IPS-20b (cell line): ENCODE data around the gene MTERF2.
A peak's percentile ranks its signal among the peaks of the same experiment; 100 is the strongest.

Experiments
- H3K27ac ChIP-seq: one replicate; pipeline ENCODE4 v1.5.1; 2013; ENCODE audit warnings: low read length
- H3K27me3 ChIP-seq: 2 replicates; pipeline ENCODE4 v1.6.1; 2013; ENCODE audit warnings: mild to moderate bottlenecking, low read length, inconsistent platforms; ENCODE audit not compliant: insufficient read depth
- H3K36me3 ChIP-seq: 2 replicates; pipeline ENCODE4 v1.6.1; 2013; ENCODE audit warnings: low read depth, mild to moderate bottlenecking, inconsistent platforms, low read length, moderate library complexity; ENCODE audit not compliant: insufficient read depth
- H3K4me1 ChIP-seq: 2 replicates; pipeline ENCODE4 v1.6.1; 2013; ENCODE audit warnings: mild to moderate bottlenecking, control low read depth, inconsistent platforms, low read length, moderate library complexity; ENCODE audit not compliant: insufficient read depth
- H3K4me3 ChIP-seq: 2 replicates; pipeline ENCODE4 v1.5.1; 2013; ENCODE audit warnings: mild to moderate bottlenecking, low read length, inconsistent platforms
- H3K9ac ChIP-seq: 2 replicates; pipeline ENCODE4 v1.6.1; 2013; ENCODE audit warnings: low read depth, mild to moderate bottlenecking, inconsistent platforms, low read length, moderate library complexity
- H3K9me3 ChIP-seq: 2 replicates; pipeline ENCODE4 v1.6.1; 2013; ENCODE audit warnings: mild to moderate bottlenecking, low read depth, low read length, inconsistent platforms; ENCODE audit not compliant: insufficient read depth

Gene MTERF2

DNA sequence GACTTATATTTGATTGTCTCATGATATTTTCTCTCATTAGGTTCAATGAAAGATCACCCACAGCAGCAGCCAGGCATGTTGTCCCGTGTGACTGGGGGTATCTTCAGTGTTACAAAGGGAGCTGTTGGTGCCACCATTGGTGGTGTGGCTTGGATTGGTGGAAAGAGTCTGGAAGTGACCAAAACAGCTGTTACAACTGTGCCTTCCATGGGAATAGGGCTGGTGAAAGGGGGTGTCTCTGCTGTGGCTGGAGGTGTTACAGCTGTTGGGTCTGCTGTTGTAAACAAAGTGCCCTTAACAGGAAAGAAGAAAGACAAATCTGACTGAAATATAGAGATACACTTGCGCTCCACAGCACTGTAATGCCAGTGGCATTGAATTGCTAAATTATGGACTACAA is 15.9 kb downstream of the MTERF2 start:
- H3K9me3 ChIP-seq: no peaks in the 10 kb centered on the region
- H3K36me3 ChIP-seq: peaks cover 18% of the 10 kb centered on the region
- no peak overlapping the region for H3K4me3 ChIP-seq
- no peak overlapping the region for H3K27ac ChIP-seq
- H3K27me3 ChIP-seq: no peaks in the 10 kb centered on the region
- no peaks in the 10 kb centered on the region for H3K4me1 ChIP-seq
- no peak overlapping the region for H3K9ac ChIP-seq

DNA sequence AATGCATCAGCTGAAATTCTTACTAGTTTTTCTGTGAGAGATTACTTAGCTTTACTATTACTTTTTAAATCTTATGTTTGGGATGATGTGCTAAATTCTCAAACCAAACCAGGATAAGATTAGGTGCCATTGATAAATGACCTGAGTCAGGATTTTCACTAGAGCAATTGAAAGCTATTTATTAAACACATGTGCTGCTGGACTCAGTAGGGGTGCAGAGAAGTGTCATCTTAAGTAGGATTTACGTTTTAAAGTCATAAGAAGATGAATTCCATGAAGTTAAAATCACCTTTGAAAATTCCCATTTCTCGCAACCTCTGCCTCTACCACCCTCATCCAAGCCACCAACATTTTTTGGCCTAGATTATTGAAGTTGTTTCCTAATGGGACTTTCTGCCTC is 22.4 kb downstream of the MTERF2 start:
- Histone ChIP-seq H3K9ac (no peak overlapping the region), H3K4me1 (no peaks in the 10 kb centered on the region), H3K27me3 (no peaks in the 10 kb centered on the region), H3K9me3 (no peaks in the 10 kb centered on the region), H3K36me3 (peaks cover 7% of the 10 kb centered on the region), H3K4me3 (no peak overlapping the region), H3K27ac (no peak overlapping the region)

DNA sequence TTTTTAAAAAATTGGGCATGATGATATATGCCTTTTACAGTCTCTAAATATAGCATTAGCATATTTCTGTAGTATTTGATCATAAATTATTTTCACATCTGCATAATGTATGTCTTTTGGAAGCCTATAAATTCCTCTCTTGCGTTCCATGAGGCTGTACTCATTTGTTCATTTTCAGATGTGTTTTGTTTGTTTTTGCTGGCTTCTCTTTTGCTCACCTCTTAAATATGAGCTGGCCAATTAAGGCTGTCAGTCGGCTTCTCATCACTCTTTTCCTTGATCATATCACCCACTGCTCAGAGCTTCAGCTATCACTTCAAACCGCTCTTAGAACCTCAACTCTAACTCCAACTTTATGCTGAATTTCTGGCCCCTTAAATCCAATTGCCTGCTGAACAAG is 24.7 kb downstream of the MTERF2 start:
- no peaks in the 10 kb centered on the region for H3K4me1 ChIP-seq
- H3K9me3 ChIP-seq: no peaks in the 10 kb centered on the region
- H3K4me3 ChIP-seq: no peak overlapping the region
- H3K36me3 ChIP-seq: peaks cover under 1% of the 10 kb centered on the region
- H3K27ac ChIP-seq: no peak overlapping the region
- no peaks in the 10 kb centered on the region for H3K27me3 ChIP-seq
- H3K9ac ChIP-seq: no peak overlapping the region

DNA sequence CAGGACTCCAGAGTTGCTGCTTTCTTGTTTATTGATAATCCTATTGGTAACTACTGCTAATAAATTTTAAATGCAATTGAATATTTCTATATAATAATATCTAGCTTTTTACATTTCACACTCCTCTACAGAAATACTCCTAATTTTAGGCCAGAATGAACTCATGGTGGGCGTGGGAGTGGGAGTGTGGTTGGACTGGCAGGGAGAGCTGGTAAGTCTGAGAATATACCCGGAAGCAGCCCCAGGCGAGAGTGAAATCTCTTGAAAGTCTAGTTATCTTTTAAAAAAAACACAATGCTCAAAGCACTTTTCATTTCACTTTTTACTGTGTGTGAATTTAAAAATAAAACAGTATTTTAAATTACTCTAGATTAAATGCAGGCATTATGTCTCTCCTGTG is 26.5 kb downstream of the MTERF2 start:
- no peaks in the 10 kb centered on the region for H3K4me1 ChIP-seq
- H3K36me3 ChIP-seq: no peaks in the 10 kb centered on the region; the same call in 1 of the 2 replicates

DNA sequence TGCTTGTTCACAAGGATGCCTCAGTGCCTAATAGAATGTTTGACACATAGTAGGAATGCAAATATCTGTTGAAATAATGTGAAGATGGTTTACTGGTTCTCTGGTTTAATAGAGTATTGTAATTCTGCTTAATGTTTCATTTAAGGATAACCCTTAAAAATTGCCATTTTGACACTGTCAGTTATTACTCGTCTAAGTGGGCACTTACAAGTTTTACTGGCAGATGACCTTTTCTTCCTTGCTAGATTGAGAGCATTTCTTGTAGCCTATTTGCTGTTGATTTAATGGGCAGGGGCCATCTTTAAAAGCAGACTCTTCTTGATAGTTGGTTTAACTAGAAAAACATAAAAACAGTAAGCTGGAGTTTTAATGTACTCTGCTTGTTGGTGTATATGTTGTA is 29.4 kb downstream of the MTERF2 start:
- H3K4me1 ChIP-seq: no peaks in the 10 kb centered on the region
- no peak overlapping the region for H3K27ac ChIP-seq
- no peaks in the 10 kb centered on the region for H3K9me3 ChIP-seq
- peaks cover 14% of the 10 kb centered on the region; the same call in 1 of the 2 replicates for H3K27me3 ChIP-seq
- H3K9ac ChIP-seq: no peak overlapping the region
- H3K4me3 ChIP-seq: peak overlapping the region; percentile 72
- H3K36me3 ChIP-seq: no peaks in the 10 kb centered on the region

More for the DNA sequence above, 26.5 kb downstream of the MTERF2 start:
- no peak overlapping the region for H3K9ac ChIP-seq
- no peak overlapping the region for H3K4me3 ChIP-seq
- no peaks in the 10 kb centered on the region for H3K27me3 ChIP-seq
- H3K9me3 ChIP-seq: no peaks in the 10 kb centered on the region
- no peak overlapping the region for H3K27ac ChIP-seq

DNA sequence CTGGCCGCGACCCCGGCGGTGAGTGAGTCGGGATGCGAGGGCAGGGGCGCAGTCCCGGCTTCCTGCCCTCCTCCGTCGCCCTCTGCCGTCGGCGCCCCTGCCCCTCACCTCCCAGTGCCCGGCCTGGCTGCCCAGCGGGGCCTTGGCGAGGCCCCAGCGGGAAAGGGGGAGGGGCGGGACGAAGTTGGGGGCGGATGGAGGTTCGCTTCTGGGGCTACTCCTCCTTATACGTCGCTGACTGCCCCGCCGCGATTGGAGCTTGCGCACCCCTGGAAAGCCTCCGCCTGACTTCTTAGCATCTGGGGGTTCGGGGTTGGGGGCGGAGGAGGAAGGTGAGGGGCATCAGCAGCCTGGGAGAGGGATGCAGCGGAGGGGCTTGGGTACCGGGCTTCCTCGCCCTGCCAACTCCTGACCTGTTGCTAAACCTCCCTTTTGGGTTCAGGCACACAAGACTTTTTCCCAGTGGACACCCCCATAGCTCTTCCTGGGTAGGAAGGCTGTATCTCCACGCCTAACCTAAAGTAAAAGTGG is 30.8 kb downstream of the MTERF2 start:
- Histone ChIP-seq H3K36me3 (no peaks in the 10 kb centered on the region), H3K27me3 (peaks cover 14% of the 10 kb centered on the region; the same call in 1 of the 2 replicates), H3K9me3 (no peaks in the 10 kb centered on the region; the same call in 1 of the 2 replicates), H3K4me1 (no peaks in the 10 kb centered on the region), H3K27ac (no peak overlapping the region), H3K4me3 (peak overlapping the region; percentile 72), H3K9ac (peak overlapping the region; percentile 50; the same call in 1 of the 2 replicates)

DNA sequence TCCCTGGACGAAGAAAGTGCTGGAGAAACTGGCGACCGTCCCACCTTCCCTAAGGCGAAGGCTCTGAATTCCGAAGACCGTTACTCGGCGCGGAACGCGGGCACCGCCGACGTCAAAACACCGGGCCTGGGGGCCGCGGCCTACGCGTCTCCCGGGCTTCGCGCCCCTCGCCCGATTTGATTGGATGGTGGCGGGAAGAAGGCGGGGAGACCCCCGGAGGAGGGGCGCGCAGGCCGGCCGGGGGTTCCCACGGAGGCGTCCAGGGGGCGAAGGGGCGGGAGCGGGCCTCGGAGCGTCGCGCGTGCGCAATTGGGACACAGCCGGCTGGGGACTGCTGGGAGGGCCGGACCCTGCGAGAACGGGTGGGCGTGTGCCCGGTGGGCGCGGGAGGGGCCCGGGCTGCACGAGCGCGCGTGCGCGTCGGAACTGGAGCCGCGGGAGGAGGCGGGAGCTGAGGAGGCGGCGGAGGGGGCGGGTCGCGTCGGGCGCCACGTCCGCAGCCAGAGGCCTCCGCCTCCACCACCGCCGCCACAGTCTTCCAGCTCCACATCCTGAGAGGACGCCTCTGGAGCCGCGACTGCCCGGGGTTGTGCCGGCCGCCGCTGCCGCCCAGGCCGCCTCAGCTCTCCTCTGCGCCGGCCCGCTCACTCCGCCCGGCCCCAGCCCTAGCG is 31.4 kb downstream of the MTERF2 start, which contains the start of gene TMEM263:
Gene TMEM263 (plus strand): TSS at position 531 of the 671 bp plus-strand sequence. CDS start 11,210 bp downstream, outside the sequence.
- no peaks in the 10 kb centered on the region for H3K36me3 ChIP-seq
- H3K9ac ChIP-seq: peak within 1 kb of the TSS; percentile 50; the same call in 1 of the 2 replicates
- no peaks in the 10 kb centered on the region; the same call in 1 of the 2 replicates for H3K9me3 ChIP-seq
- peak within 1 kb of the TSS; percentile 72 for H3K4me3 ChIP-seq
- H3K27me3 ChIP-seq: peaks cover 14% of the 10 kb centered on the region; the same call in 1 of the 2 replicates
- H3K27ac ChIP-seq: no peak within 1 kb of the TSS
- no peaks in the 10 kb centered on the region for H3K4me1 ChIP-seq

DNA sequence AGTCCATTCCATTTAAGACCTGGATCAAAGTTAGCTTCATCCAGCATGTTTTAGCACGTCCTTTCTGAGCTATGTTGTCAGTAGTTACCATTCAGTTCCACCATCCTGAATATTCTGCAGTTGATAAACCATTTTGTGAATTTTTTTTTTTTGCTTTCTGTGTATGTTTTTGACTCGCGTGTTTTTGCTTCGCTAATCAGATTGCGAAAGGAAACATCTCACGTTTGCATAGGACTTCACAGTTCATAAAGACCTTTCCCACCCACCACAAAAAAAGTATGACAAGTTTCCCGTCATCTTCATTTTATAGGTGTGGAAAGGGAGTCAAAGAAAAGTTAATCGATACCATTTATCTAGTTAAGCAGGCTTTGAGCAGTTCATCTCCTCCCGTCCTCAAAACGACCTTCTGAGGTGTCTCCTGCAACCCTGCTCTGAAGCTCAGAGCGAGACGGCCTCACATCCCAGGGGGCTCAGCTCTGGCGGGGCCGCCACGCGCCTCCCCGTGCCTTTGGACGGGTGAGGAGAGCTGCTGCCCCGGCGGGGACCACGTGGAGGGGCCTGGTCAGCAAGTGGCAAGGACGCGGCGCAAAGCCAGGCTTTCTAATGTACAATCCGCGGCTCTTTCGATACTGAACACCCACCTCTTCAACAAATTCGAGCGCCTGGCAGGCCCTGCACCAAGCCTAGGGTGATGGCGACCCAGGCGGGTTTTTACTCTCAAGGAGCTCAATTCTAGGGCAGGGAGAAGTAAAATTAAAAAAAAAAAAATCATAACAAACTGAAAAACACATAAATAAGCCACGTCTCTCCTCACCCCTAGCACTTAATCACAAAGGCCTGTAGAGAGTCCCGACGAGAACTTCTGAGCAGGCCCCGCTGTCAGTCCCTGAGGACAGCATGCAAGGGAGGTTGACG is 32.2 kb downstream of the MTERF2 start:
- Histone ChIP-seq H3K9me3 (no peaks in the 10 kb centered on the region; the same call in 1 of the 2 replicates), H3K4me1 (no peaks in the 10 kb centered on the region), H3K36me3 (no peaks in the 10 kb centered on the region), H3K27ac (no peak overlapping the region), H3K4me3 (peak overlapping the region; percentile 72), H3K27me3 (peaks cover 14% of the 10 kb centered on the region; the same call in 1 of the 2 replicates), H3K9ac (peak overlapping the region; percentile 42; the same call in 1 of the 2 replicates)

DNA sequence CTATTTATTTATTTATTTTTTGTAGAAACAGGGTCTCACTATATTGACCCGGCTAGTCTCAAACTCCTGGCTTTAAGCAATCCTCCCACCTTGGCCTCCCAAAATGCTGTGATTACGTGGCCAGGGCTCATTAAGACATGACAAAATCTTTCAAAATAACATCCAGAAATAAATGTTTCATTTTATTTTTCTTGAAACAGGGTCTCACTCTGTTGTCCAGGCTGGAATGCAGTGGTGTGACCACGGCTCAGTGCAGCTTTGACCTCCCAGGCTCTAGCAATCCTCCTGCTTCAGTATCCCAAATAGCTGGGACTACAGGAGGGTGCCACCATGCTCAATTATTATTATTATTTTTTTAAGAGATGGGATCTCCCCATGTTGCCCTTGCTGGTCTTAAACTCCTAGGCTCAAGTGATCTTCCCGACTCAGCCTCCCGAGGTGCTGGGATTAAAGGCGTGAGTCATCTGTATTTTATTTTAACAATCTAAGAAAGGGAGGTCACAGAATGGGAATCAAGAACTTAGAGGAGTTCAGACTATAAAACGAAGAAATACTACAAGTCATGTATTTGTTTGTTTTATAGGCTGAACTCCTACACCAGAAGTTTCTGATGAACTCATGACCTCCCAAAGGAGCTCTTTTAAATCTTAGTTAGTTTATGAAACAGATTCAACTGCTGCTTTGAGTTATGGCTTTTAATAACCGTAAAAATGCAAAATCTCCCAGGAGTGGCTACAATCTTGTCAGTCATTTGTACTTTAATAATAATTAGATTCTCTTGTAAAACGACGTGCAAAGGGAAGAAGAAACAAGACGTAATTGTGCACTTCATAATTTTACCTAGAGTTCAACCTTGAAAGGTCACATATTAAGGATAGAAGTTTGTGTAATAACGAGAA is 33.3 kb downstream of the MTERF2 start:
- Histone ChIP-seq H3K4me1 (no peaks in the 10 kb centered on the region), H3K27ac (no peak overlapping the region), H3K4me3 (no peak overlapping the region), H3K9me3 (peaks cover 5% of the 10 kb centered on the region), H3K9ac (no peak overlapping the region), H3K27me3 (peaks cover 14% of the 10 kb centered on the region; the same call in 1 of the 2 replicates), H3K36me3 (no peaks in the 10 kb centered on the region)

DNA sequence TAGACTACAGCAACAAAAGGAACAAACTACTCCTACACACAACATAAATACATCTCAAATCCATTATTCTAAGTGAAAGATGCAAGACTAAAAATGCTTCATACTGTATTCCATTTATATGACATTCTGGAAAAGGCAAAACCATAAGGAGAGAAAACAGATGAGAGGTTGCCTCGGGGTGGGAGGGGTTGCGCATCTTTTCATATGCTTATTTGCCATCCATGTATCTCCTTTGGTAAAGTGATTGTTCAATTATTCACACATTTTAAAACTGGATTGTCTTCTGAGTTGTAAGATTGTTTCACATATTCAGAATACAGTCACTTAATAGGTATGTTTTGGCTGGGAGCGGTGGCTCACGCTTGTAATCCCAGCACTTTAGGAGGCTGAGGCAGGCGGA is 36.4 kb downstream of the MTERF2 start:
- H3K9ac ChIP-seq: no peak overlapping the region
- H3K9me3 ChIP-seq: peaks cover 21% of the 10 kb centered on the region

DNA sequence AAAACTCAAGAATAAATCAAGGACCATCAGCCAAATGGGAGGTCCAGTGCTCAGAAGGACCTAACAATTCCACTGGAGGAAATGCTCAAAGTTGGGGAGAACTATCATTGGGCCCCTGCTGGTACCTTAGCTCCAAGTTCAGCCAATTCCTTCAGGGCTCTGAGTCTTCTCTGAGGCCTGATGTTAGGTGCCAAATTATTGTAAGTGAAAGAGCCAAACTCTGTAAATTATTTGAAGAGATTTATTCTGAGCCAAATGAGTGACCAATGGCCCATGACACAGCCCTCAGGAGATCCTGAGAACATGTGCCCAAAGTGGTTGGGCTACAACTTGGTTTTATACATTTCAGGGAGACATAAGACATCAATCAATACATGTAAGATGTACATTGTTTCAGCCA is 39.5 kb downstream of the MTERF2 start:
- Histone ChIP-seq H3K36me3 (no peaks in the 10 kb centered on the region), H3K4me1 (no peaks in the 10 kb centered on the region), H3K9me3 (peaks cover 44% of the 10 kb centered on the region), H3K9ac (no peak overlapping the region), H3K27ac (no peak overlapping the region), H3K4me3 (no peak overlapping the region), H3K27me3 (no peaks in the 10 kb centered on the region)

More for the DNA sequence above, 36.4 kb downstream of the MTERF2 start:
- peaks cover 14% of the 10 kb centered on the region; the same call in 1 of the 2 replicates for H3K27me3 ChIP-seq
- no peaks in the 10 kb centered on the region for H3K36me3 ChIP-seq
- H3K4me1 ChIP-seq: no peaks in the 10 kb centered on the region
- no peak overlapping the region for H3K4me3 ChIP-seq
- H3K27ac ChIP-seq: no peak overlapping the region
